ENCODE data around the gene KIFC1.

GRCh38 chr6:33411632-33412005 is 20.0 kb downstream of the KIFC1 start:
- TF ChIP-seq POLR2AphosphoS5 (IDR thresholded peaks at IDR 0.05; ENCODE audit: low read depth, low read length): no peak
- no peak for TF ChIP-seq POLR2A (IDR thresholded peaks at IDR 0.05; ENCODE audit: low read depth, low read length)
- TF ChIP-seq TAF1 (IDR thresholded peaks at IDR 0.05; ENCODE audit: low read depth, low read length): no peak
- no peak for TF ChIP-seq POU2F2 (IDR thresholded peaks at IDR 0.05; ENCODE audit: low read depth, low read length)
- TF ChIP-seq SPI1 (IDR thresholded peaks at IDR 0.05; ENCODE audit: low read depth, low read length): no peak
